SK-N-SH (cell line): ENCODE results near the gene EVI2B. TPM values are rescaled to one million over a fixed set of nuclear protein-coding genes. Genes with fewer than 3 reads are reported as not detected.
"Not testable (repeated sequence)": the region's sequence is repeated elsewhere in the genome, so short reads cannot be mapped to it uniquely, and the experiment has no call there.

Experiments used
- CTCF ChIA-PET: fragments of 300-600, 350-600 bp; formaldehyde crosslinking; extraction: SDS; loops from one replicate; lab custom pipeline; 2021; lab: Yijun Ruan, JAX
- POLR2A ChIA-PET: fragments of 350-600 bp; sonication (Branson Sonifier 250); formaldehyde crosslinking; extraction: SDS; loops from one replicate; lab custom pipeline; 2020; ENCODE audit warnings: antibody characterized with exemption, inconsistent platforms; lab: Yijun Ruan, JAX
- DNase-seq: peaks from one replicate; pipeline ENCODE4 v3.0.0; 2012
- H2AFZ ChIP-seq: fragments of 200-600 bp; sonication (generic); 2 replicates; pipeline ENCODE4 v1.8.1; 2016; ENCODE audit warnings: antibody characterized with exemption, mild to moderate bottlenecking, low read depth
- H3F3A ChIP-seq: fragments of 200-600 bp; sonication (generic); replicated peaks from 2 replicates; pipeline ENCODE3; 2016; ENCODE audit warnings: antibody characterized with exemption, mild to moderate bottlenecking; ENCODE audit not compliant: insufficient read depth
- H3K27ac ChIP-seq, 2 experiments: fragments of 200-500 bp in 1 of 2; fragments of 200-600 bp in 1 of 2; sonication (Bioruptor generic) in 1 of 2; sonication (generic), shearing (Covaris generic) in 1 of 2; 2 replicates each; pipeline versions ENCODE4 v1.5.1 to v1.6.1; 2014 to 2016; ENCODE audit warnings: low read depth in 2 of 2, inconsistent platforms in 1 of 2, low read length in 1 of 2, mild to moderate bottlenecking in 1 of 2, mixed read lengths in 1 of 2
- H3K27me3 ChIP-seq: fragments of 200-600 bp; sonication (generic), shearing (Covaris generic); 2 replicates; pipeline ENCODE4 v1.6.1; 2016; ENCODE audit warnings: mixed run types; ENCODE audit not compliant: insufficient read depth
- H3K36me3 ChIP-seq, 2 experiments: fragments of 200-500 bp in 1 of 2; fragments of 200-600 bp in 1 of 2; sonication (Bioruptor generic) in 1 of 2; sonication (generic) in 1 of 2; replicated peaks in 1 of 2; 2 replicates each; pipeline versions ENCODE3 to v1.5.1; 2014 to 2016; ENCODE audit warnings: low read length in 1 of 2, mild to moderate bottlenecking in 1 of 2; ENCODE audit not compliant: insufficient read depth in 2 of 2, control insufficient read depth in 1 of 2
- H3K4me1 ChIP-seq, 2 experiments: fragments of 200-500 bp in 1 of 2; fragments of 200-600 bp in 1 of 2; sonication (Bioruptor generic) in 1 of 2; sonication (generic), shearing (Covaris generic) in 1 of 2; 2 replicates each; pipeline versions ENCODE4 v1.5.1 to v1.6.1; 2014 to 2016; ENCODE audit warnings: low read depth in 1 of 2, low read length in 1 of 2, mixed run types in 1 of 2; ENCODE audit not compliant: insufficient read depth in 2 of 2, control insufficient read depth in 1 of 2
- H3K4me2 ChIP-seq: fragments of 200-600 bp; sonication (generic), shearing (Covaris generic); 2 replicates; pipeline ENCODE4 v1.6.1; 2017; ENCODE audit warnings: mixed run types
- H3K4me3 ChIP-seq, 2 experiments: fragments of 200-500 bp in 1 of 2; fragments of 200-600 bp in 1 of 2; sonication (Bioruptor generic) in 1 of 2; sonication (generic), shearing (Covaris generic) in 1 of 2; 2 replicates each; pipeline versions ENCODE4 v1.5.1 to v1.8.1; 2014 to 2016; ENCODE audit warnings: low read depth in 2 of 2, inconsistent platforms in 1 of 2, low read length in 1 of 2, mild to moderate bottlenecking in 1 of 2, mixed read lengths in 1 of 2, moderate library complexity in 1 of 2
- H3K79me2 ChIP-seq: fragments of 200-600 bp; sonication (generic); 2 replicates; pipeline ENCODE4 v1.8.1; 2017; ENCODE audit warnings: mild to moderate bottlenecking; ENCODE audit not compliant: insufficient read depth
- H3K9ac ChIP-seq: fragments of 200-600 bp; sonication (generic); 2 replicates; pipeline ENCODE4 v1.6.1; 2017; ENCODE audit warnings: mixed run types
- H3K9me2 ChIP-seq: fragments of 200-600 bp; sonication (generic); 2 replicates; pipeline ENCODE4 v1.6.1; 2017; ENCODE audit warnings: mixed run types
- H3K9me3 ChIP-seq: fragments of 200-600 bp; sonication (generic); 2 replicates; pipeline ENCODE4 v1.6.1; 2017; ENCODE audit warnings: mixed run types, mild to moderate bottlenecking, moderate library complexity
- H4K20me1 ChIP-seq: fragments of 200-600 bp; sonication (generic); 2 replicates; pipeline ENCODE4 v1.6.1; 2017; ENCODE audit warnings: mild to moderate bottlenecking, mixed run types; ENCODE audit not compliant: insufficient read depth
- CHD2 ChIP-seq: fragments of 150-350 bp; IDR thresholded peaks from 2 replicates; pipeline ENCODE4 v1.6.1; 2018; ENCODE audit warnings: low read length; ENCODE audit not compliant: partially characterized antibody
- EP300 ChIP-seq, 2 experiments: IDR thresholded peaks; 2 replicates each; pipeline versions ENCODE4 v1.4.0 to v1.6.1; 2012; ENCODE audit warnings: borderline replicate concordance in 1 of 2, low read depth in 1 of 2, low read length in 1 of 2
- JUND ChIP-seq: IDR thresholded peaks from 2 replicates; pipeline ENCODE4 v1.4.0; 2012
- MAX ChIP-seq: IDR thresholded peaks from 2 replicates; pipeline ENCODE4 v1.4.0; 2012; ENCODE audit warnings: low read depth
- MEF2A ChIP-seq: IDR thresholded peaks from 2 replicates; pipeline ENCODE4 v1.4.0; 2012; ENCODE audit warnings: low read depth, borderline replicate concordance
- NFIC ChIP-seq: IDR thresholded peaks from 2 replicates; pipeline ENCODE4 v1.4.0; 2012; ENCODE audit warnings: borderline replicate concordance
- RAD21 ChIP-seq: IDR thresholded peaks from 2 replicates; pipeline ENCODE4 v1.6.1; 2012; ENCODE audit warnings: mild to moderate bottlenecking, low read length
- WGBS: methylation state at CpG from one replicate; pipeline ENCODE4 v1.1.6; 2017; ENCODE audit warnings: low lambda C conversion rate; 5-methylcytosine and 5-hydroxymethylcytosine counted together
- polyA plus RNA-seq, 3 experiments: library from polyadenylated mRNA; depleted of rRNA; stranded (reverse); fragments of >200 nt; gene quantifications; 2 replicates each; pipeline ENCODE4 v1.2.3, GENCODE V29; 2012
- TF ChIP-seq, protein P1 (sequence below): fragments of 200-600 bp; sonication (generic); IDR thresholded peaks from 2 replicates; pipeline ENCODE4 v1.6.1; 2017; ENCODE audit warnings: antibody characterized with exemption, mild to moderate bottlenecking, moderate library complexity
- TF ChIP-seq, protein P2 (sequence below): fragments of 150-350 bp; IDR thresholded peaks from 2 replicates; pipeline ENCODE4 v1.6.1; 2016; ENCODE audit warnings: mild to moderate bottlenecking, low read depth, low read length

Gene EVI2B
- polyA plus RNA-seq, 1 of the 3 experiments (the other 2 are of a cell fraction), result 0.64 TPM

- 95% methylated on average over 2 of the region's 2 CpGs for WGBS
- peaks cover 5 to 26% of the 10 kb centered on the region in 2 experiments for H3K4me1 ChIP-seq
- H3K9me3 ChIP-seq, result no peaks in the 10 kb centered on the region
- CTCF ChIA-PET, result interaction anchor here (1.2 to 2.3 kb wide), 3 partner anchors 9 to 256 kb away, joined by 3 to 11 read pairs (median 4); no protein-coding TSS in a partner anchor
- no peak for TF ChIP-seq CHD2
- no peak for TF ChIP-seq RAD21
- no peak for TF ChIP-seq NFIC
- TF ChIP-seq MAX, result no peak
- TF ChIP-seq, protein P1, sequence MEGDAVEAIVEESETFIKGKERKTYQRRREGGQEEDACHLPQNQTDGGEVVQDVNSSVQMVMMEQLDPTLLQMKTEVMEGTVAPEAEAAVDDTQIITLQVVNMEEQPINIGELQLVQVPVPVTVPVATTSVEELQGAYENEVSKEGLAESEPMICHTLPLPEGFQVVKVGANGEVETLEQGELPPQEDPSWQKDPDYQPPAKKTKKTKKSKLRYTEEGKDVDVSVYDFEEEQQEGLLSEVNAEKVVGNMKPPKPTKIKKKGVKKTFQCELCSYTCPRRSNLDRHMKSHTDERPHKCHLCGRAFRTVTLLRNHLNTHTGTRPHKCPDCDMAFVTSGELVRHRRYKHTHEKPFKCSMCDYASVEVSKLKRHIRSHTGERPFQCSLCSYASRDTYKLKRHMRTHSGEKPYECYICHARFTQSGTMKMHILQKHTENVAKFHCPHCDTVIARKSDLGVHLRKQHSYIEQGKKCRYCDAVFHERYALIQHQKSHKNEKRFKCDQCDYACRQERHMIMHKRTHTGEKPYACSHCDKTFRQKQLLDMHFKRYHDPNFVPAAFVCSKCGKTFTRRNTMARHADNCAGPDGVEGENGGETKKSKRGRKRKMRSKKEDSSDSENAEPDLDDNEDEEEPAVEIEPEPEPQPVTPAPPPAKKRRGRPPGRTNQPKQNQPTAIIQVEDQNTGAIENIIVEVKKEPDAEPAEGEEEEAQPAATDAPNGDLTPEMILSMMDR, result peak; percentile 36; the same call in 1 of the 2 replicates
- TF ChIP-seq, protein P2, sequence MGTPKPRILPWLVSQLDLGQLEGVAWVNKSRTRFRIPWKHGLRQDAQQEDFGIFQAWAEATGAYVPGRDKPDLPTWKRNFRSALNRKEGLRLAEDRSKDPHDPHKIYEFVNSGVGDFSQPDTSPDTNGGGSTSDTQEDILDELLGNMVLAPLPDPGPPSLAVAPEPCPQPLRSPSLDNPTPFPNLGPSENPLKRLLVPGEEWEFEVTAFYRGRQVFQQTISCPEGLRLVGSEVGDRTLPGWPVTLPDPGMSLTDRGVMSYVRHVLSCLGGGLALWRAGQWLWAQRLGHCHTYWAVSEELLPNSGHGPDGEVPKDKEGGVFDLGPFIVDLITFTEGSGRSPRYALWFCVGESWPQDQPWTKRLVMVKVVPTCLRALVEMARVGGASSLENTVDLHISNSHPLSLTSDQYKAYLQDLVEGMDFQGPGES, result no peak
- no peak for TF ChIP-seq MEF2A
- TF ChIP-seq EP300 (IDR thresholded peaks at IDR 0.05; ENCODE audit: borderline replicate concordance in 1 of 2, low read depth in 1 of 2, low read length in 1 of 2), result no peak
- TF ChIP-seq JUND, result no peak
- TF ChIP-seq, all 33 proteins: peak for 1
- H3K36me3 ChIP-seq, result peaks cover 33 to 51% of the 10 kb centered on the region in 2 experiments
- peaks cover 46% of the 10 kb centered on the region for H3F3A ChIP-seq
- no peaks in the 10 kb centered on the region for H3K79me2 ChIP-seq
- peaks cover 4% of the 10 kb centered on the region; the same call in 1 of the 2 replicates for H3K9me2 ChIP-seq
- H3K4me2 ChIP-seq, result no peak overlapping the region
- peak overlapping the region in 1 of 2 experiments; percentile 33; a peak in 1 of 4 replicates for H3K27ac ChIP-seq
- H4K20me1 ChIP-seq, result no peaks in the 10 kb centered on the region
- POLR2A ChIA-PET, result no interaction called here
- no peak overlapping the region for H3K9ac ChIP-seq
- no peak for DNase-seq
- no peaks in the 10 kb centered on the region for H3K27me3 ChIP-seq
- no peak overlapping the region for H2AFZ ChIP-seq
- H3K4me3 ChIP-seq, result no peak overlapping the region
These were observed 47.8 kb downstream of the EVI2B start for GRCh38 chr17:31266042-31266441.

DNA sequence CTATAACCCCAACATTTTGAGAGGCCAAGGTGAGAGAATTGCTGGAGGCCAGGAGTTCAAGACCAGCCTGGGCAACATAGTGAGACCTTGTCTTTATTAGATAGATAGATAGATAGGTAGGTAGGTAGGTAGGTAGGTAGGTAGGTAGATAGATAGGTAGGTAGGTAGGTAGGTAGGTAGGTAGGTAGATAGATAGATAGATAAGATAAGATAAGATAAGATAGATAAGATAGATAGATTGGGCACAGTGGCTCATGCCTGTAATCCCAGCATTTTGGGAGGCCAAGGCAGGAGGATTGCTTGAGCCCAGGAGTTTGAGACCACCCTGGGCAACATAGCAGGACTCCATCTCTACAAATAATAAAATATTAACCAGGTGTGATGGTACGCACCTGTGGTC, 50.9 kb downstream of the EVI2B start:
- H3K36me3 ChIP-seq, result peaks cover 60 to 71% of the 10 kb centered on the region in 2 experiments
- H3K79me2 ChIP-seq, H3K4me3 ChIP-seq, DNase-seq, H3K27me3 ChIP-seq, H3K4me2 ChIP-seq, H3K9ac ChIP-seq, H4K20me1 ChIP-seq, H3K9me2 ChIP-seq, CTCF ChIA-PET, H3K27ac ChIP-seq, H3K9me3 ChIP-seq, H2AFZ ChIP-seq, H3K4me1 ChIP-seq: not testable (repeated sequence)
- POLR2A ChIA-PET, result interaction anchor here (1.1 kb wide), 1 partner anchor 27 kb away, joined by 3 read pairs; no protein-coding TSS in a partner anchor
- 100% methylated on average over 1 of the region's 1 CpG for WGBS
- H3F3A ChIP-seq, result peaks cover 30% of the 10 kb centered on the region
